Suprapubic skin (tissue), 3 donors: ENCODE results near the gene NTRK1.

Source experiments
- POLR2A ChIP-seq, 2 donors: fragments of 450-650 bp; IDR thresholded peaks; one replicate each; pipeline ENCODE4 v1.6.1; 2017; ENCODE audit warnings: antibody characterized with exemption in 2 of 2, mild to moderate bottlenecking in 2 of 2, moderate library complexity in 2 of 2
- TF ChIP-seq, protein P1 (sequence below), 2 donors: fragments of 200-600 bp in 1 of 2; fragments of 450-650 bp in 1 of 2; sonication (generic) in 1 of 2; IDR thresholded peaks; one replicate each; pipeline ENCODE4 v1.5.1; 2016 to 2019; ENCODE audit warnings: antibody characterized with exemption in 2 of 2, mild to moderate bottlenecking in 1 of 2, moderate library complexity in 1 of 2

DNA sequence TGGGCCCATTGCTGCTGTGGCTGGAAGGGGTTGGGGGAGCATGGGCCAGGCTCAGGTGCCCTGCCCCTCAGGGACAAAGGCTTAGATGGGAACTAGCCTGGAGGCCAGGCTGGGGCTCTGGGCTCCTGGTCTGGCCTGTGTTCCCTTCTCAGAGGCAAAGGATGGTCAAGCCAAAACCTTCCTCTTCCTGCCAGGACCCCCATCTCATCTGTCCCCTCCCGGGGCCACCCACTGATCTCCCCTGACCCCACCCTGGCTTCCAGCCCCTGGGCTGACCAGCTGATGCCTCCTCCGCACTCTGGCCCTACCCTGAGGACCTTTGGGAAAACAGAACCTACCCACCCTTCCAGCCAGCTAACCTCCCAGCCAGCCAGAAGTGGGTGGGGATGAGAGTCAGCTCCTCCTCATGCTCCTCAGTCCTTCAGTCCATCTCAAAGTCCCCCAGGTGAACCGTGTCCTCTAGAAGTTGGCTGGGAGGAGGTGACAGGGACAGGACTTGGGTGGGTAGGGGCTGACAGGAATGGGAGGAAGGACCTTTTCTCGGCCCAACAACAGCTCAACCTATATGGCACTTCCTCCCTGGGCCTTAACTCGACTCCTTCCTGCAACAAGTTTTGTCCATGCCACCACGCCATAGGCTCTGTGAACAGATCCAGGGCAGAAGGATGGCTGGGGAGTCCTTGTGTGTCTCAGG is 40.4 kb downstream of the NTRK1 start:
- no peak for TF ChIP-seq POLR2A (IDR thresholded peaks at IDR 0.05)
- TF ChIP-seq, protein P1, sequence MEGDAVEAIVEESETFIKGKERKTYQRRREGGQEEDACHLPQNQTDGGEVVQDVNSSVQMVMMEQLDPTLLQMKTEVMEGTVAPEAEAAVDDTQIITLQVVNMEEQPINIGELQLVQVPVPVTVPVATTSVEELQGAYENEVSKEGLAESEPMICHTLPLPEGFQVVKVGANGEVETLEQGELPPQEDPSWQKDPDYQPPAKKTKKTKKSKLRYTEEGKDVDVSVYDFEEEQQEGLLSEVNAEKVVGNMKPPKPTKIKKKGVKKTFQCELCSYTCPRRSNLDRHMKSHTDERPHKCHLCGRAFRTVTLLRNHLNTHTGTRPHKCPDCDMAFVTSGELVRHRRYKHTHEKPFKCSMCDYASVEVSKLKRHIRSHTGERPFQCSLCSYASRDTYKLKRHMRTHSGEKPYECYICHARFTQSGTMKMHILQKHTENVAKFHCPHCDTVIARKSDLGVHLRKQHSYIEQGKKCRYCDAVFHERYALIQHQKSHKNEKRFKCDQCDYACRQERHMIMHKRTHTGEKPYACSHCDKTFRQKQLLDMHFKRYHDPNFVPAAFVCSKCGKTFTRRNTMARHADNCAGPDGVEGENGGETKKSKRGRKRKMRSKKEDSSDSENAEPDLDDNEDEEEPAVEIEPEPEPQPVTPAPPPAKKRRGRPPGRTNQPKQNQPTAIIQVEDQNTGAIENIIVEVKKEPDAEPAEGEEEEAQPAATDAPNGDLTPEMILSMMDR (IDR thresholded peaks at IDR 0.05), result no peak
